Measurements from ENCODE around the gene HSF5. TPM values are rescaled to one million over a fixed set of nuclear protein-coding genes. Genes with fewer than 3 reads are reported as not detected.

The HSF5 gene
- total RNA-seq, 1 donor from 2014 or later, result 0.05 TPM

- Mint-ChIP-seq H3K4me1 (peaks cover 42% of the 10 kb centered on the region), H3K36me3 (ENCODE audit: low read depth) (no peaks in the 10 kb centered on the region), H3K27ac (ENCODE audit: unreplicated experiment) (peak overlapping the region; percentile 47), H3K9me3 (no peaks in the 10 kb centered on the region), H3K4me3 (no peak overlapping the region), H3K27me3 (ENCODE audit: low read depth) (no peaks in the 10 kb centered on the region)
- DNase-seq (ENCODE audit: low read depth, low spot score), result no peak
- TF ChIP-seq CTCF (conservative IDR thresholded peaks at IDR 0.05), result no peak
Observed at GRCh38 chr17:58378733-58379510, 109.3 kb downstream of the HSF5 start.

DNA sequence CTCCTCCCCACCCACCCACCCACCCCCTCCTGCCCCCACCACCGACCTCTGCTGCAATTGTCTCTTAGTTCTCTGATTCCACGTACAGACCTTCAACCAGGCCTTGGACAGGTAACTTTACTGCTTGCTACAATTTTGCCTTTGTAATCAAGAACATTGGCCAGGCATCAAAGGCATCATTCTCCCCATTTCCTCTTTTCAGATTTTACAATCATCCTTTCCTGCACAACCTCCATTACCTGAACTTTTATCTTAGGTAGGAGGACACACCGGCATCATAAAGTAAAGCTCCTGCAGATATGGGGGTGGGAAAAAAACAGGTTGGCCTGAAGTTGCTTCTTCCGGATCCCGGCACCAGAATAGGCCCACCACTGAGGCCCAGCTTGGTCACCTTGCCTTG, 110.5 kb downstream of the HSF5 start:
- Mint-ChIP-seq H3K36me3 (ENCODE audit: low read depth) (no peaks in the 10 kb centered on the region), H3K27me3 (ENCODE audit: low read depth) (no peaks in the 10 kb centered on the region), H3K4me3 (no peak overlapping the region), H3K27ac (ENCODE audit: unreplicated experiment) (peak overlapping the region; percentile 6), H3K9me3 (no peaks in the 10 kb centered on the region), H3K4me1 (peaks cover 37% of the 10 kb centered on the region)
- no peak for DNase-seq (ENCODE audit: low read depth, low spot score)
- TF ChIP-seq CTCF (conservative IDR thresholded peaks at IDR 0.05), result no peak

- Mint-ChIP-seq H3K4me3 (no peak overlapping the region), H3K4me1 (peaks cover 37% of the 10 kb centered on the region), H3K27me3 (ENCODE audit: low read depth) (no peaks in the 10 kb centered on the region), H3K9me3 (no peaks in the 10 kb centered on the region), H3K27ac (ENCODE audit: unreplicated experiment) (no peak overlapping the region), H3K36me3 (ENCODE audit: low read depth) (no peaks in the 10 kb centered on the region)
- DNase-seq (ENCODE audit: low read depth, low spot score), result no peak
- TF ChIP-seq CTCF (conservative IDR thresholded peaks at IDR 0.05), result no peak
Observed at GRCh38 chr17:58377093-58377601, 111.1 kb downstream of the HSF5 start.

DNA sequence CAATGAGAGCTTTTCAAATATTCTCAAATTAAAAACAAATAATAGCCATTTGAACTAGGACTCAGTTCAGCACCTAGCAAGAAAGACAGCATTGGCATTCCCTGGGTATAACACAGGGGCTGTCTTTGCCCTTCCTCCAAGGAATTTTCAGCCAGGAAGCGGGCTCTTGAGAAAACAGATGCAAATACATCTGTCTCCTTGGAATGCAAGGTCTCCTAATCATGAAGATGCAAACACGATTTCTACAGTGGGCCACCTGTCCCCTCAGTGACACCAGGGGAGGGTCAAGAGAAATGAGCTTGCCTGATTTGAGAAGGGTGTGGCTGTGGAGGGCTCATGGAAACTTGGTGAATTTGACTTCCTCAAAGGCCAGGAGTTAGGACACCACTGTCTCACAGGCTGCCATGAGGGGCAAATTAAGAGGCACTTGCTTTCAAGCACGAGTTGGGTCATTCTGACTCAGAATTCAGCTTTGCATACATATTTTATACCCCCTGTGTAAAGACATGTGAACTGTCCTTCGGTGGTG, 111.7 kb downstream of the HSF5 start:
- no peak for DNase-seq (ENCODE audit: low read depth, low spot score)
- peaks cover 32% of the 10 kb centered on the region for H3K4me1 Mint-ChIP-seq
- no peaks in the 10 kb centered on the region for H3K36me3 Mint-ChIP-seq (ENCODE audit: low read depth)
- H3K27ac Mint-ChIP-seq (ENCODE audit: unreplicated experiment), result no peak overlapping the region
- TF ChIP-seq CTCF (conservative IDR thresholded peaks at IDR 0.05), result no peak
- no peaks in the 10 kb centered on the region for H3K27me3 Mint-ChIP-seq (ENCODE audit: low read depth)
- H3K9me3 Mint-ChIP-seq, result no peaks in the 10 kb centered on the region
- no peak overlapping the region for H3K4me3 Mint-ChIP-seq

DNA sequence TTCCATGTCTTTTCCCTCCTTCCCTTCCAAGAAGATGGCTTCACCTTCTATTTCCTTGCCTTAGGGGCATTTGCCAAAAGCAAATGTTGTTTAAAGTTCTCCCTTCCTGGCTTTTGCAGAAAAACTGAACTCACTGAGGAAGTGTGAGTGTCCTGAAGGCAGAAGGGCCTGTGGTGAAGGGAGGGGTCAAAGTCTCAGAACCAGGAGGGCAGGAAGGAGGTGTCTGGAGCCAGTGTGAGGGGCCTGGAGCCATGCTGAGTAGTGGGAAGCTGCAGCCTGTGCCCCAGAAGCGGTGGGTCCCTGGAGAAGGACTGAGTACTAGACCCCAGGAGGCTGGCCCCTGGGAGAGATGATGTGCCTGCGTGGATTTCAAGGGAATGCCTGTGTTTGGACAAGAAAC, 112.4 kb downstream of the HSF5 start:
- Mint-ChIP-seq H3K4me3 (no peak overlapping the region), H3K36me3 (ENCODE audit: low read depth) (no peaks in the 10 kb centered on the region), H3K27ac (ENCODE audit: unreplicated experiment) (no peak overlapping the region), H3K27me3 (ENCODE audit: low read depth) (no peaks in the 10 kb centered on the region), H3K9me3 (no peaks in the 10 kb centered on the region), H3K4me1 (peaks cover 26% of the 10 kb centered on the region)
- TF ChIP-seq CTCF (conservative IDR thresholded peaks at IDR 0.05), result no peak
- DNase-seq (ENCODE audit: low read depth, low spot score), result no peak

Measured in neural crest cell (in vitro differentiated cells).